Keratinocyte (primary cell): ENCODE data around the gene DTX4.

Experiments used
- EZH2 ChIP-seq: IDR thresholded peaks from one replicate; pipeline ENCODE4 v1.6.1; 2012; ENCODE audit warnings: inconsistent platforms, mild to moderate bottlenecking, low read length, moderate library complexity
- TF ChIP-seq, protein P1 (sequence below), 3 experiments: IDR thresholded peaks in 1 of 3; conservative IDR thresholded peaks in 1 of 3; optimal IDR thresholded peaks in 1 of 3; 2 replicates in 2 of 3; 3 replicates in 1 of 3; pipeline versions ENCODE3 to v1.5.1; 2011; ENCODE audit warnings: low read length in 3 of 3, mild to moderate bottlenecking in 3 of 3, moderate library complexity in 2 of 3, control low read depth in 1 of 3, inconsistent platforms in 1 of 3; ENCODE audit not compliant: insufficient read depth in 2 of 3; ENCODE audit errors: extremely low read depth in 1 of 3

DNA sequence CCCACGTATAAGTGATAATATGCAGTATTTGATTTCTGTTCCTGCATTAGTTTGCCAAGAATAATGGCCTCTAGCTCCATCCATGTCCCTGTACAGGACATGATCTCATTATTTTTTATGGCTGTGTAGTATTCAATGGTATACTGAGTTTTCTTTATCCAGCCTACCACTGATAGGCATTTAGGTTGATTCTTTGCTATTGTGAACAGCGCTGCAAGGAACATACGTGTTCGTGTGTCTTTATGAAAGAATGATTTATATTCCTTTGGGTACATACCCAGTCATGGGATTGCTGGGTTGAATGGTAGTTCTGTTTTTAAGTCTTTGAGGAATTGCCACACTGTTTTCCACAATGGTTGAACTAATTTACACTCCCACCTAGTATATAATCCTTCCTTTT is 30.7 kb upstream of the DTX4 start:
- TF ChIP-seq, protein P1, sequence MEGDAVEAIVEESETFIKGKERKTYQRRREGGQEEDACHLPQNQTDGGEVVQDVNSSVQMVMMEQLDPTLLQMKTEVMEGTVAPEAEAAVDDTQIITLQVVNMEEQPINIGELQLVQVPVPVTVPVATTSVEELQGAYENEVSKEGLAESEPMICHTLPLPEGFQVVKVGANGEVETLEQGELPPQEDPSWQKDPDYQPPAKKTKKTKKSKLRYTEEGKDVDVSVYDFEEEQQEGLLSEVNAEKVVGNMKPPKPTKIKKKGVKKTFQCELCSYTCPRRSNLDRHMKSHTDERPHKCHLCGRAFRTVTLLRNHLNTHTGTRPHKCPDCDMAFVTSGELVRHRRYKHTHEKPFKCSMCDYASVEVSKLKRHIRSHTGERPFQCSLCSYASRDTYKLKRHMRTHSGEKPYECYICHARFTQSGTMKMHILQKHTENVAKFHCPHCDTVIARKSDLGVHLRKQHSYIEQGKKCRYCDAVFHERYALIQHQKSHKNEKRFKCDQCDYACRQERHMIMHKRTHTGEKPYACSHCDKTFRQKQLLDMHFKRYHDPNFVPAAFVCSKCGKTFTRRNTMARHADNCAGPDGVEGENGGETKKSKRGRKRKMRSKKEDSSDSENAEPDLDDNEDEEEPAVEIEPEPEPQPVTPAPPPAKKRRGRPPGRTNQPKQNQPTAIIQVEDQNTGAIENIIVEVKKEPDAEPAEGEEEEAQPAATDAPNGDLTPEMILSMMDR (optimal IDR thresholded peaks at IDR 0.05 in 1 of 3, IDR thresholded peaks at IDR 0.05 in 1 of 3, conservative IDR thresholded peaks at IDR 0.05 in 1 of 3; ENCODE audit: extremely low read depth in 1 of 3, insufficient read depth in 2 of 3, low read length in 3 of 3), result no peak
- no peak for TF ChIP-seq EZH2
